ENCODE measurements around the gene ITGAL.

The ITGAL gene

GRCh38 chr16:30562021-30562420 is 89.5 kb downstream of the ITGAL start:
- no peaks in the 10 kb centered on the region for H3K9me3 ChIP-seq (ENCODE audit: severe bottlenecking)
- no peak for TF ChIP-seq CTCF (IDR thresholded peaks at IDR 0.05; ENCODE audit: poor library complexity, severe bottlenecking)
- no peak overlapping the region for H3K27ac ChIP-seq (ENCODE audit: poor library complexity, severe bottlenecking)
- H3K27me3 ChIP-seq (ENCODE audit: insufficient read depth, poor library complexity, severe bottlenecking), result no peaks in the 10 kb centered on the region
- H3K4me1 ChIP-seq (ENCODE audit: insufficient read depth, poor library complexity, severe bottlenecking), result no peaks in the 10 kb centered on the region
- DNase-seq (ENCODE audit: low spot score), result no peak
- no peak overlapping the region for H3K4me3 ChIP-seq (ENCODE audit: severe bottlenecking)
- ATAC-seq (ENCODE audit: low read depth), result no peak
- H3K36me3 ChIP-seq (ENCODE audit: low read depth), result no peaks in the 10 kb centered on the region

- DNase-seq (ENCODE audit: low spot score) (no peak), ATAC-seq (ENCODE audit: low read depth) (no peak)
- H3K9me3 ChIP-seq (ENCODE audit: severe bottlenecking), result no peaks in the 10 kb centered on the region
- no peaks in the 10 kb centered on the region for H3K36me3 ChIP-seq (ENCODE audit: low read depth)
- no peaks in the 10 kb centered on the region for H3K27me3 ChIP-seq (ENCODE audit: insufficient read depth, poor library complexity, severe bottlenecking)
- H3K4me3 ChIP-seq (ENCODE audit: severe bottlenecking), result no peak overlapping the region
- H3K4me1 ChIP-seq (ENCODE audit: insufficient read depth, poor library complexity, severe bottlenecking), result peaks cover 15% of the 10 kb centered on the region
- H3K27ac ChIP-seq (ENCODE audit: poor library complexity, severe bottlenecking), result no peak overlapping the region
- TF ChIP-seq CTCF (IDR thresholded peaks at IDR 0.05; ENCODE audit: poor library complexity, severe bottlenecking), result no peak
These were observed 93.0 kb downstream of the ITGAL start for GRCh38 chr16:30565526-30565925.

- peaks cover 15% of the 10 kb centered on the region for H3K4me1 ChIP-seq (ENCODE audit: insufficient read depth, poor library complexity, severe bottlenecking)
- no peaks in the 10 kb centered on the region for H3K36me3 ChIP-seq (ENCODE audit: low read depth)
- H3K4me3 ChIP-seq (ENCODE audit: severe bottlenecking), result no peak overlapping the region
- no peak for TF ChIP-seq CTCF (IDR thresholded peaks at IDR 0.05; ENCODE audit: poor library complexity, severe bottlenecking)
- ATAC-seq (ENCODE audit: low read depth) (no peak), DNase-seq (ENCODE audit: low spot score) (no peak)
- no peaks in the 10 kb centered on the region for H3K9me3 ChIP-seq (ENCODE audit: severe bottlenecking)
- no peak overlapping the region for H3K27ac ChIP-seq (ENCODE audit: poor library complexity, severe bottlenecking)
- H3K27me3 ChIP-seq (ENCODE audit: insufficient read depth, poor library complexity, severe bottlenecking), result no peaks in the 10 kb centered on the region
These were observed 93.4 kb downstream of the ITGAL start for GRCh38 chr16:30565984-30566383.

- Histone ChIP-seq H3K27me3 (ENCODE audit: insufficient read depth, poor library complexity, severe bottlenecking) (no peaks in the 10 kb centered on the region), H3K4me3 (ENCODE audit: severe bottlenecking) (no peak overlapping the region), H3K36me3 (ENCODE audit: low read depth) (no peaks in the 10 kb centered on the region), H3K9me3 (ENCODE audit: severe bottlenecking) (no peaks in the 10 kb centered on the region), H3K27ac (ENCODE audit: poor library complexity, severe bottlenecking) (no peak overlapping the region), H3K4me1 (ENCODE audit: insufficient read depth, poor library complexity, severe bottlenecking) (peaks cover 15% of the 10 kb centered on the region)
- no peak for DNase-seq (ENCODE audit: low spot score)
- TF ChIP-seq CTCF (IDR thresholded peaks at IDR 0.05; ENCODE audit: poor library complexity, severe bottlenecking), result no peak
- no peak for ATAC-seq (ENCODE audit: low read depth)
These were observed 94.0 kb downstream of the ITGAL start for GRCh38 chr16:30566531-30566930.

GRCh38 chr16:30567160-30567990 is 94.8 kb downstream of the ITGAL start:
- DNase-seq (ENCODE audit: low spot score) (no peak), ATAC-seq (ENCODE audit: low read depth) (no peak)
- no peak for TF ChIP-seq CTCF (IDR thresholded peaks at IDR 0.05; ENCODE audit: poor library complexity, severe bottlenecking)
- H3K9me3 ChIP-seq (ENCODE audit: severe bottlenecking), result no peaks in the 10 kb centered on the region
- peak overlapping the region; percentile 66 for H3K27ac ChIP-seq (ENCODE audit: poor library complexity, severe bottlenecking)
- no peak overlapping the region for H3K4me3 ChIP-seq (ENCODE audit: severe bottlenecking)
- no peaks in the 10 kb centered on the region for H3K36me3 ChIP-seq (ENCODE audit: low read depth)
- no peaks in the 10 kb centered on the region for H3K27me3 ChIP-seq (ENCODE audit: insufficient read depth, poor library complexity, severe bottlenecking)
- peaks cover 15% of the 10 kb centered on the region for H3K4me1 ChIP-seq (ENCODE audit: insufficient read depth, poor library complexity, severe bottlenecking)

Measured in RWPE2 (cell line).